ENCODE results near the gene NSG1. TPM values are rescaled to one million over a fixed set of nuclear protein-coding genes. Genes with fewer than 3 reads are reported as not detected.

NSG1 gene
- total RNA-seq, 2 experiments from 2014 or later, result 15.8 to 17.8 TPM

DNA sequence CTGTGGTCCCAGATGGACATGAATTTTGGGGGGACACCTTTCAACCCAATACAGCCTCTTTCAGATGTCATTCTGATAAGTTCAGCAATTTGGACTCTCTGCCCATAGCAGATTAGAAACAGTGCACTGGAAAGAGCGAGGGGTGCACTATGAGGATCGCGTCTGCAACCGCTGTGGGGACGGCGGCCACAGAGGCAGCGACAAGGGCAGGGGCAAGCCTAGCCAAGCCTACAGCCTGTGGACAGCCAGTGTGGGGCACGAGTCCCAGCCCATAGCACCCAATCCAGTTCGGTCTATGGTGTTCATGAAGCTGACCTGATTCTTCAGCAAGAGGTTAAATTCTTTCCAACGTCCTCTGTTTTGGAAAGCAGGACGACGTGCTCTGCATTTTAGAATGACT, 9.7 kb upstream of the NSG1 start:
- POLR2A ChIA-PET, result no interaction called here
- DNase-seq, result no peak
- Mint-ChIP-seq H3K27ac (no peak overlapping the region), H3K4me3 (no peak overlapping the region), H3K36me3 (ENCODE audit: low read depth) (no peaks in the 10 kb centered on the region), H3K27me3 (ENCODE audit: low read depth) (peaks cover 10% of the 10 kb centered on the region), H3K4me1 (ENCODE audit: low read depth) (no peaks in the 10 kb centered on the region), H3K9me3 (ENCODE audit: insufficient read depth) (no peaks in the 10 kb centered on the region)
- ATAC-seq, result no peak
- CTCF ChIA-PET, result no interaction called here

DNA sequence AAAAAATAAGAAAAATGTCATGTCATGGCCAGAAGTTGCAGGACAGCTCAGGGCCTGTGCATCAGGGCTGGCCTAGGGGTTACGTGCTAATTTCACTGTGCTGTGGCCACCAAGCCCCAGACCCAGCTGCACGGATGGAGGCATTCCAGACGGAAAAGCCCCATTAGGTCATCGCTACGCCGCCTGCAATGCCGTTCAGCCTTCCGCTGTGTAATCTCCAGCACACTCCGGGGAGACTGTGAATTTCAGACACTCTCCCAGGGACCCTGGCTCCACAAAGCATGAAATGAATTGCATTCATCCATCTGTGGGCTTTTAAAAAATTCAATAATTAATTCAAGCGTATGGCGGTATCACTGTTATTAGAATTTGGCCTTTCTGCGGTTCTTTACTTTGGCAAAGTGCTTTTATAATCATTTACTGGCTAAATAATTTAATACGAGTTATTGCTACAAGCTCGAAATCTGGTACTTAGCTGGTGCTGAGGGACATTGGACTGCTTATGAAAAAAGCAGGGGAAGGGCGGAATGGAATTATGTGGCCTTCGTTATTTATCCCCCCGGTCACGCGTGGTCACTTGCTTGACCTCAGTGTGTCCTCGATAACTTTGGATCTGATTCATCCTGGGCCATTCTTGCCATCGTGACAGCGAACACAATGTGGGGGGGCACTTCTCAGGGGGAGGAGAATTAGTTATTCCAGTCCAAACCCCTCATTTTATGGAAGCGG, 9.0 kb upstream of the NSG1 start:
- no peak for DNase-seq
- Mint-ChIP-seq H3K4me1 (ENCODE audit: low read depth) (no peaks in the 10 kb centered on the region), H3K27ac (no peak overlapping the region), H3K36me3 (ENCODE audit: low read depth) (no peaks in the 10 kb centered on the region), H3K27me3 (ENCODE audit: low read depth) (peaks cover 16% of the 10 kb centered on the region), H3K9me3 (ENCODE audit: insufficient read depth) (no peaks in the 10 kb centered on the region), H3K4me3 (no peak overlapping the region)
- no peak for ATAC-seq
- ChIA-PET CTCF (no interaction called here), POLR2A (no interaction called here)

DNA sequence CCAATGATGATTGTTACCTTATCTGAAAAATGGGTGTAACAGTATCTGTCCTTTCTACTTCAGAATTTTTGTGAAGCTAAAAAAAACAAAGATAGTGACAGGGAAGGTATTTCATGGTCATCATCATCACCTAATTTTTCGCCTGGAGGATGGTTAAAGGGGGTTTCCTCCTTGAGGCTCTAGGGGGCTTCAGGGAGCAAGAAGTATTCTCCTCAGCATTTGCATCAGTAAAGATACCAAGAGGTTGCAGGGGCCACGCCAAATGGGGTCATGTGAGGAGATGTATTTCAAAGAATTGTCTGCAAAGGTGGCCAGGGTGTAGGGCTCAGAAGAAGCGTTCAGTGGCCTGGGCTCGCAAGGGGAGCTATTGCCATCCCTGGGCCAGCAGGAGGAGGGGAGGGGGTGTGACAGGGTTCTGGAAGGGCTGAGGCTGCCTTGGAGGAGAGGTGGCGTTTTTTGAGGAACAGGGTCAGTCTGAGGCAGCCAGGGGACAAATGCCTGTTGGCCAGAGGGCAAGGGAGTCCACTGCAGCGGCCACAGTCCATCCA, 7.3 kb upstream of the NSG1 start:
- Mint-ChIP-seq H3K4me1 (ENCODE audit: low read depth) (no peaks in the 10 kb centered on the region), H3K4me3 (no peak overlapping the region), H3K36me3 (ENCODE audit: low read depth) (no peaks in the 10 kb centered on the region), H3K27me3 (ENCODE audit: low read depth) (peaks cover 27% of the 10 kb centered on the region), H3K27ac (no peak overlapping the region), H3K9me3 (ENCODE audit: insufficient read depth) (no peaks in the 10 kb centered on the region)
- ATAC-seq (no peak), DNase-seq (no peak)
- ChIA-PET CTCF (no interaction called here), POLR2A (no interaction called here)

DNA sequence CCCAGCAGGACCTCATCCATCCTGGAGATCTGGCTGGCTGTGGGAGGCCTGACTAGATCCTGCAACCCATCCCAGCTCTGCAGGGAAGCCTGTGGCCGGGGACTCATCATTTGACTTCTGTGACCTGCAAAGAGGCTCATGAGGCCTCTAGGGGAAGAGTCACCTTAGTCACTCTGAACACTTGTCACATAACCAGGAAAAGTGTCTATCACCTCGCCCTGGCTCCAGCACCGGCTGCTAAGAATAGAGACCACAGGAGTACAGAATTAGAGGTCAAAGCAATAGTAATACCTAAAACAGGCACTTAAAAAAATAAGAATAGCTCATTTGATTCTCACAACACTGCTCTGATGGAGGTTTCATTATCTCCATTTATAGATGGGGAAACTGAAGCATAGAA, 3.8 kb upstream of the NSG1 start:
- ChIA-PET POLR2A (no interaction called here), CTCF (interaction anchor here (0.8 to 1.4 kb wide), 2 partner anchors 21 to 48 kb away, joined by 3 read pairs; no protein-coding TSS in a partner anchor)
- no peaks in the 10 kb centered on the region for H3K36me3 Mint-ChIP-seq (ENCODE audit: low read depth)
- H3K4me3 Mint-ChIP-seq, result no peak overlapping the region
- peaks cover 37% of the 10 kb centered on the region for H3K27me3 Mint-ChIP-seq (ENCODE audit: low read depth)
- no peak for DNase-seq
- H3K9me3 Mint-ChIP-seq (ENCODE audit: insufficient read depth), result no peaks in the 10 kb centered on the region
- peaks cover 13% of the 10 kb centered on the region for H3K4me1 Mint-ChIP-seq (ENCODE audit: low read depth)
- no peak for ATAC-seq
- H3K27ac Mint-ChIP-seq, result no peak overlapping the region

DNA sequence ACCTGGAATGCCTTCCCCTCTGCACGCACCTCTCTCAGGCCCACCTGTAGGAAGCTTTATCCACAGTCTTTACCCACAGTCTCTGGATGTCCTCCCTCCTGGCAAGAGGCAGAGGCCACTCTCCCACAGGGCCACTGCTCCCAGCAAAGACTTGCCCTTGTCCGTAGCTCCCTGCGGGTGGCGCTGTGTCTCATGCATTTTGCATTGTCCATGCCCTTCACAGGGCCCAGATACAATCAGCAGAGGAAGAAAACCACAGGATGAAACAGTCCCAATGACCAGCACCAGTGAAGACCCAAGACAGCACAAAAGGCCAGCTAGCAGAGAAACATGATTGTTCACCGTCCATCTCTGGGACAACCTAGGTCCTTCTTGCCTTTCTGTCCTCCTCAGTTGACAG, 2.1 kb upstream of the NSG1 start:
- ChIA-PET CTCF (interaction anchor here (0.6 to 1.4 kb wide), 9 partner anchors 9 to 99 kb away, joined by 3 to 7 read pairs (median 3); no protein-coding TSS in a partner anchor), POLR2A (interaction anchor here (0.6 to 0.9 kb wide), 2 partner anchors 17 to 137 kb away, joined by 3 to 4 read pairs; partner anchors contain the start of gene TMEM128)
- Mint-ChIP-seq H3K27ac (no peak overlapping the region), H3K27me3 (ENCODE audit: low read depth) (peaks cover 45% of the 10 kb centered on the region), H3K4me1 (ENCODE audit: low read depth) (peaks cover 19% of the 10 kb centered on the region), H3K4me3 (no peak overlapping the region), H3K36me3 (ENCODE audit: low read depth) (no peaks in the 10 kb centered on the region), H3K9me3 (ENCODE audit: insufficient read depth) (no peaks in the 10 kb centered on the region)
- ATAC-seq (no peak), DNase-seq (peak; percentile 31)

DNA sequence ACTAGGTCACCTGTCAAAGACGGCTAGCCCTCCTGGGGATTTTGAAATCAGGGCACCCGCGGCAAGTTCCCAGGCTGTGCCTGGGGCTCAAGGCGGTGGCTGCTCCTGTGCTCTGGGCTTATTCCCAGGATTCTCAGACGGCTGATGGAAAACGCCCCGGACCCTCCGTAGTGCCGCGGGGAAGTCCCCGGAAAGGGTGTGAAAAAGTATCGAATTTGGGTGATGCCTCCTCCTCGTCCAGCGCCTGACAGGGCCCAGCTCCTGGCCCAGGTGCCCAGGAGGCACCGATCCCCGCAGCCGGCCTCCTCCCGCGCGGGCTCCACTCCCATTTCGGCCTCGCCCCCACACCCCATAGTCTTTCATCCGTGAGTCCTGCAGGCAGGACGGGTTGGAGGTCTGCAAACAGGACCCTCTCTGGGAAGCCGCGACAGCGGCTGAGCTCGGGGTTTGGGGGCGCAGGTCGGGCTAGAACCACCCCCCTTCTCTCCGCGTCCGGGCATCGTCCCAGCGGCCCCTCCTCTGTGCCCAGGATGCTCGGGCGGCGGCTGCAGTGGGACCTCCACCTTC, 1.1 kb upstream of the NSG1 start:
- no peak for DNase-seq
- peak overlapping the region; percentile 79 for H3K4me3 Mint-ChIP-seq
- POLR2A ChIA-PET, result no interaction called here
- peaks cover 19% of the 10 kb centered on the region for H3K4me1 Mint-ChIP-seq (ENCODE audit: low read depth)
- peaks cover 43% of the 10 kb centered on the region for H3K27me3 Mint-ChIP-seq (ENCODE audit: low read depth)
- peak; percentile 1 for ATAC-seq
- no peaks in the 10 kb centered on the region for H3K9me3 Mint-ChIP-seq (ENCODE audit: insufficient read depth)
- H3K36me3 Mint-ChIP-seq (ENCODE audit: low read depth), result no peaks in the 10 kb centered on the region
- H3K27ac Mint-ChIP-seq, result no peak overlapping the region
- CTCF ChIA-PET, result interaction anchor here (0.7 kb wide), 1 partner anchor 116 kb away, joined by 3 read pairs; no protein-coding TSS in a partner anchor

DNA sequence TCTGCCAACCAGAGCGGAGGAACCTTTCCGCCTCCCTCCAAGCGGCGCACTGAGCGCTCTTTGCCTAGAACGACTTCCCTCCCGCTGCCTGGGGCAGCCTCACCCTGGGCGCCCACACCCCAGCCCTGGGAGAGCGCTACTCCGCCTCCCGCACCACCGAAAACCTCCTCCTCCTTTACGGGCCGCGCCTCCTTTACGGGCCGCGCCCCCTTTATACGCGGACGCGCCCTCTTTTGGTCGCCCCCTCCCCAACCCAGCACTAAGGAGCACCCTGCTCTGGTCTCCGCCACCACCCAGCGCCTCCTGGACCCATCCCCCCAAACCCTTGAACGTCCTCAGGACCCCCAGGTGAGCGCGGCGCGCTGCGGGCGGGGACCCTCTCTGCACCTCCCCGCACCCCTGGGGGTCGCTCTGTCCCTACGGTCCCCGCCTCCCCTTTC, 586 bp upstream of the NSG1 start:
- Mint-ChIP-seq H3K36me3 (ENCODE audit: low read depth) (no peaks in the 10 kb centered on the region), H3K4me1 (ENCODE audit: low read depth) (peaks cover 19% of the 10 kb centered on the region), H3K27me3 (ENCODE audit: low read depth) (peaks cover 39% of the 10 kb centered on the region), H3K9me3 (ENCODE audit: insufficient read depth) (no peaks in the 10 kb centered on the region), H3K4me3 (peak overlapping the region; percentile 79), H3K27ac (peak overlapping the region; percentile 39)
- peak; percentile 53 for DNase-seq
- ChIA-PET POLR2A (no interaction called here), CTCF (interaction anchor here (0.7 kb wide), 1 partner anchor 116 kb away, joined by 3 read pairs; no protein-coding TSS in a partner anchor)
- ATAC-seq, result peak; percentile 62

DNA sequence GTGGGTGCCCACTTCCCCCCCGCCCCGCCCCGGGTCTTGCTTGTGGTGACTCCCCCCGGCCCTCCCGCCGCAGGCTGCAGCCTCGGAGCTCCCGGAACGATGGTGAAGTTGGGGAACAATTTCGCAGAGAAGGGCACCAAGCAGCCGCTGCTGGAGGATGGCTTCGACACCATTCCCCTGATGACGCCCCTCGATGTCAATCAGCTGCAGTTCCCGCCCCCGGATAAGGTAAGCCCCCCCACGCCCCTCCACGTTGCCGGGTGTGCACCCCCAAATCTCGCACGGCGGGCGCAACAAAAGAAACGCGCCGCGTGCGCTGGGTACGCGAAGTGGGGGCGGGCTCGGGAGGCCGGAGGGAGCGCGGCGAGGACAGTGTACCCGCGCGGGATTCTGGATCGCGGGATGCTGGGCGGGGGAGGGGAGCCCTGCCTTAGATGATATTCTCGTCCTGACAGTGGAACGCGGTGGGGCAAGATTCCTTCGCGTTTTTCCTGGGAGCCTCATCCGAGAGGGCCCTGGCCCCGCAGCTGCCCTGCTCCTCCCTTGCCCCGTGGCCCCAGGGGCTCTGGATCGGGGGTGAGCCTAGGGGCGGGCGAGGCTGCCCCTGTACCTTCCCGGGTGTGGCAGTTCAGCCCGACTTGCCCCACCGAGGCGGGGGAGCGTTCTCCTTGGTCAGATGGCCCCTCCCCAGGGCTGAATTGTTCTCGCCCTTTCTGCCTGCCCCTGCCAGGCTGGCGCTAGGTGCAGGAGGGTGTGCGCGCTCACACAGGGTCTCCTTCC, 819 bp downstream of the NSG1 start:
- CTCF ChIA-PET, result no interaction called here
- no peaks in the 10 kb centered on the region for H3K9me3 Mint-ChIP-seq (ENCODE audit: insufficient read depth)
- ATAC-seq (no peak), DNase-seq (peak; percentile 47)
- H3K36me3 Mint-ChIP-seq (ENCODE audit: low read depth), result no peaks in the 10 kb centered on the region
- H3K27ac Mint-ChIP-seq, result no peak overlapping the region
- POLR2A ChIA-PET, result interaction anchor here (0.6 kb wide), 1 partner anchor 140 kb away, joined by 3 read pairs; no protein-coding TSS in a partner anchor
- H3K4me1 Mint-ChIP-seq (ENCODE audit: low read depth), result peaks cover 19% of the 10 kb centered on the region
- H3K27me3 Mint-ChIP-seq (ENCODE audit: low read depth), result peaks cover 31% of the 10 kb centered on the region
- H3K4me3 Mint-ChIP-seq, result peak overlapping the region; percentile 59

DNA sequence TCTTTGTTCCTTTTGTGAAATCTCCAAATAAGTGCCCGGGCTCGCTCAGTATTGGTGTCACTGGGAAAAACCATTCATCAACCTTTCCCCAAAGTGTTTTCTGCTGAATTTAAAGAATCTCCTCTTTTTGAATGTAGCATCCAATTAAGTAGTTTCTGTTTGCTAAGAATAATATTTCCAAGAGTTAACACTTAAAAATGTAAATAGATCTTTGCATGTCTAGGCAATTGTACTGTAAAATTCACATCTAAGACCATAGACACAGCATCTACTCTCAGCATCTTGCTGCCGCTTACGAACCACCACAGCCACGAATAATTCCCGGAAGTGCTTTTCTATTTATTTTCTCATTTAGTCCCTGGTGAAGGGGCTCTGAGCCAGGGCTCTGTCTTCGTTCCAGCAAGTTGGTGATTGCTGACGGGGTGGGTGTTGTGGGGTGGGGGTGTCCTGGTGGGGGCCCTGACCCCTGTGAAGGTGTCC, 1.4 kb downstream of the NSG1 start:
- H3K4me1 Mint-ChIP-seq (ENCODE audit: low read depth), result peaks cover 19% of the 10 kb centered on the region
- H3K4me3 Mint-ChIP-seq, result peak overlapping the region; percentile 59
- no peaks in the 10 kb centered on the region for H3K36me3 Mint-ChIP-seq (ENCODE audit: low read depth)
- H3K27ac Mint-ChIP-seq, result no peak overlapping the region
- peaks cover 29% of the 10 kb centered on the region for H3K27me3 Mint-ChIP-seq (ENCODE audit: low read depth)
- no peak for ATAC-seq
- H3K9me3 Mint-ChIP-seq (ENCODE audit: insufficient read depth), result no peaks in the 10 kb centered on the region
- DNase-seq, result no peak
- CTCF ChIA-PET, result no interaction called here
- POLR2A ChIA-PET, result no interaction called here

DNA sequence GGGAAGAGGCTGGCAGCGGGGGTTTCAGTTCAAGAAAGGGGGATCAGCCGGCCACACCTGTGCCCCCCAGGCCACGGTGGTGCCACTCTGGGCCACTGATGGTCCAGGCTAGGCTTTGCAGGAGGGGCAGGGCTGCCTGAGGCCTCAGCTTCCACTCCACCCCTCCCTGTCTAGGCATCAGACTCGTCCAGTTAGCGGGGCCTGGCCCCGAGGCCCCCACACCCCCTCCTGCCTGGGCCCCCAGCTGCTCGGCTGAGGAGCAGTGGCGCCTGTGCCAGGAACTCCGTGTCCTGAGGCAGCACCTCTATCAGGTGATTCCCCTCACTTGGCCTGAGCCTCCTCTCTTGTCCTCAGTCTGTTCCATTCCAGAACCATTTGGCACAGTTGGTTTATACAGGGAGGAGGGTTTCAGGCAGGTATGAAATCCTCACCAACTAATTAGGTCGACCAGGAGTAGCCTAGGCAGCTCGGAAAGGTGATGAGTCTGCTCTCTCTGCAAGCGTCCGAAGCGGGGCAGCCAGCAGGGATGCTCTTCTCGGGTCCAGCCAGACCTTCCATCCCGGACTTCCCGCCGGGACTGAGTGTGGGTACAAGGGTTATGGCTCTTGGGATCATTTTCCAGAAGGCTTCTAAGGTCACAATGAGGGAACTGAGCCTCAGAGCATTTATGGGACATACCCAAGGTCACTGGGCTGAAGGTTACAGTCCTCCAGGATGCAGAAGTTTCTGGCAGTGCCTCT, 2.1 kb downstream of the NSG1 start:
- H3K4me3 Mint-ChIP-seq, result no peak overlapping the region

DNA sequence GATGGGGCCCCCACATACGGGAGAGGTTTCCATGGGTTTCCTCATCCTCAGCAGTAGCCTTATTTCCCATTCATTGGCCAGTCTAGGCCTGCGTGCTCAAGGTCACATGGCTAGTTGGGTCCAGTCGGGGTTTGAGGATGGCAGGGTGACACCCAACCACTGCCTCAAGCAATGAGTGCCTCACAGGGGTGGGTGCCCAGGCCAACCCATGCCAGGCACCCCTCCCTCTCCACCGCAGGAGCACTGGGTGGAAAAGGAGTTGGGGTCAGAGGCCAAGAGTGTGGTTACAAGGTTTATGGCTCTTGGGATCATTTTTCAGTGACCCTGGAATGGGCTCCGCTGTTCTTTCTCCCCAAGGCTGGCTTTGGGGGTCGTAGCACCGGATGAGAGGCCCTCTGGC, 3.1 kb downstream of the NSG1 start:
- H3K36me3 Mint-ChIP-seq (ENCODE audit: low read depth), result no peaks in the 10 kb centered on the region
- POLR2A ChIA-PET, result no interaction called here

More for the DNA sequence above, 2.1 kb downstream of the NSG1 start:
- Mint-ChIP-seq H3K4me1 (ENCODE audit: low read depth) (peaks cover 19% of the 10 kb centered on the region), H3K27ac (no peak overlapping the region), H3K27me3 (ENCODE audit: low read depth) (peaks cover 25% of the 10 kb centered on the region), H3K36me3 (ENCODE audit: low read depth) (no peaks in the 10 kb centered on the region), H3K9me3 (ENCODE audit: insufficient read depth) (no peaks in the 10 kb centered on the region)
- CTCF ChIA-PET, result no interaction called here
- ATAC-seq, result no peak
- POLR2A ChIA-PET, result no interaction called here
- no peak for DNase-seq

More for the DNA sequence above, 3.1 kb downstream of the NSG1 start:
- peaks cover 16% of the 10 kb centered on the region for H3K4me1 Mint-ChIP-seq (ENCODE audit: low read depth)
- H3K27ac Mint-ChIP-seq, result no peak overlapping the region
- H3K27me3 Mint-ChIP-seq (ENCODE audit: low read depth), result peaks cover 15% of the 10 kb centered on the region
- no peaks in the 10 kb centered on the region for H3K9me3 Mint-ChIP-seq (ENCODE audit: insufficient read depth)
- DNase-seq, result no peak
- no peak overlapping the region for H3K4me3 Mint-ChIP-seq
- CTCF ChIA-PET, result no interaction called here
- no peak for ATAC-seq

All from activated CD8-positive, alpha-beta T cell treated with anti-CD3 and anti-CD28 coated beads, Interleukin-2, amount 10 ng/mL, durations not matched to agents 7 days and 5 days (primary cell).